DLD1 (cell line): ENCODE results near the gene TRPV3.
"Not testable (repeated sequence)": the region's sequence is repeated elsewhere in the genome, so short reads cannot be mapped to it uniquely, and the experiment has no call there.

Experiments
- in situ Hi-C: cut with HindIII; loops from 2 replicates; pipeline ENCODE4 v1.10.0; 2017; ENCODE audit warnings: low sequenced_read_pairs

The TRPV3 gene

GRCh38 chr17:3574231-3574630, 16.6 kb upstream of the TRPV3 start:
- in situ Hi-C loops = no loop called here

- in situ Hi-C loops = no loop called here
Observed at GRCh38 chr17:3573246-3574100, 15.9 kb upstream of the TRPV3 start.

- in situ Hi-C loops = no loop called here
Observed at GRCh38 chr17:3572231-3572630, 14.6 kb upstream of the TRPV3 start.

GRCh38 chr17:3571043-3571900, 13.7 kb upstream of the TRPV3 start:
- in situ Hi-C loops = no loop called here

GRCh38 chr17:3569534-3570137, 12.0 kb upstream of the TRPV3 start:
- in situ Hi-C loops = no loop called here

- in situ Hi-C loops = no loop called here
Observed at GRCh38 chr17:3566551-3566950, 8.9 kb upstream of the TRPV3 start.

- in situ Hi-C loops = no loop called here
Observed at GRCh38 chr17:3565143-3565542, 7.5 kb upstream of the TRPV3 start.

- in situ Hi-C loops = not testable (repeated sequence)
Observed at GRCh38 chr17:3564241-3564640, 6.6 kb upstream of the TRPV3 start.

GRCh38 chr17:3559270-3559645, 1.6 kb upstream of the TRPV3 start:
- in situ Hi-C loops = no loop called here

GRCh38 chr17:3558603-3559269, 1.1 kb upstream of the TRPV3 start:
- in situ Hi-C loops = no loop called here

- in situ Hi-C loops = no loop called here
Observed at GRCh38 chr17:3556916-3557767, 470 bp downstream of the TRPV3 start.

GRCh38 chr17:3556239-3556915, 1.2 kb downstream of the TRPV3 start:
- in situ Hi-C loops = no loop called here

GRCh38 chr17:3555189-3555796, 2.3 kb downstream of the TRPV3 start:
- in situ Hi-C loops = no loop called here

- in situ Hi-C loops = no loop called here
Observed at GRCh38 chr17:3554440-3554839, 3.2 kb downstream of the TRPV3 start.

GRCh38 chr17:3553419-3554401, 3.9 kb downstream of the TRPV3 start:
- in situ Hi-C loops = no loop called here

- in situ Hi-C loops = no loop called here
Observed at GRCh38 chr17:3552916-3553315, 4.7 kb downstream of the TRPV3 start.

GRCh38 chr17:3551189-3551588, 6.4 kb downstream of the TRPV3 start:
- in situ Hi-C loops = no loop called here

GRCh38 chr17:3549610-3550162, 7.9 kb downstream of the TRPV3 start:
- in situ Hi-C loops = no loop called here
